Measurements from ENCODE around the gene EEF2K.

Gene EEF2K

GRCh38 chr16:22278441-22279230, 72.6 kb downstream of the EEF2K start:
- Mint-ChIP-seq H3K4me3 (no peak overlapping the region), H3K27ac (ENCODE audit: low read depth) (no peak overlapping the region), H3K4me1 (no peaks in the 10 kb centered on the region), H3K27me3 (no peaks in the 10 kb centered on the region), H3K36me3 (ENCODE audit: insufficient read depth) (peaks cover 17% of the 10 kb centered on the region), H3K9me3 (no peaks in the 10 kb centered on the region)
- ATAC-seq (replicated peaks; ENCODE audit: extremely low read depth, poor library complexity, severe bottlenecking) = no peak
- DNase-seq (ENCODE audit: low spot score in 2 of 2) = no peak

- H3K27ac Mint-ChIP-seq (ENCODE audit: low read depth) = no peak overlapping the region
- H3K4me3 Mint-ChIP-seq = no peak overlapping the region
- no peaks in the 10 kb centered on the region for H3K4me1 Mint-ChIP-seq
- no peaks in the 10 kb centered on the region for H3K27me3 Mint-ChIP-seq
- no peak for ATAC-seq (replicated peaks; ENCODE audit: extremely low read depth, poor library complexity, severe bottlenecking)
- no peak for DNase-seq (ENCODE audit: low spot score in 2 of 2)
- H3K36me3 Mint-ChIP-seq (ENCODE audit: insufficient read depth) = peaks cover 13% of the 10 kb centered on the region
- no peaks in the 10 kb centered on the region for H3K9me3 Mint-ChIP-seq
These were observed 76.3 kb downstream of the EEF2K start for GRCh38 chr16:22282254-22282892.

DNA sequence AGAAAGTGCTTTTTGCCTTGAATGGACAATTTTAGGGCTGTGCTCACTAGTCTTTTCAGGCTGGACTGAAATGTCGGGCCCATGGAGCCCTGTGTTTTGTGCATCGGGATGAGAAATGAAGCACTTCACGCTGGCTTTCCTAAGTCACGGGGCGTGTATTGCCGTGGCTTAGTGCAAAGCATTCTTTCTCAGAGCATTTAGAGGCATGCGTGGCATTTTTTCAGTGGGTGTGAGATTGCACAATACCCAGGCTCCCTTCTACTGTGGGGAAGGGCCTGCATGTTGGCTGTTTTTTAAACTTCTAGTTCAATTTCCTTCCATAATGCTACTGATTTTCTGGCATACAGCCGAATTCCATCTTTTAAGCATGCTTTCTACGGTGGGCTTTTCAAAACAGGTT, 78.6 kb downstream of the EEF2K start:
- ATAC-seq (replicated peaks; ENCODE audit: extremely low read depth, poor library complexity, severe bottlenecking) = no peak
- H3K4me1 Mint-ChIP-seq = no peaks in the 10 kb centered on the region
- no peaks in the 10 kb centered on the region for H3K27me3 Mint-ChIP-seq
- no peak overlapping the region for H3K27ac Mint-ChIP-seq (ENCODE audit: low read depth)
- peaks cover 9% of the 10 kb centered on the region for H3K36me3 Mint-ChIP-seq (ENCODE audit: insufficient read depth)
- no peak for DNase-seq (ENCODE audit: low spot score in 2 of 2)
- H3K9me3 Mint-ChIP-seq = no peaks in the 10 kb centered on the region
- no peak overlapping the region for H3K4me3 Mint-ChIP-seq

- ATAC-seq (replicated peaks; ENCODE audit: extremely low read depth, poor library complexity, severe bottlenecking) (no peak), DNase-seq (ENCODE audit: low spot score in 2 of 2) (no peak)
- Mint-ChIP-seq H3K4me1 (no peaks in the 10 kb centered on the region), H3K36me3 (ENCODE audit: insufficient read depth) (peaks cover 7% of the 10 kb centered on the region), H3K4me3 (no peak overlapping the region), H3K27ac (ENCODE audit: low read depth) (no peak overlapping the region), H3K27me3 (no peaks in the 10 kb centered on the region), H3K9me3 (no peaks in the 10 kb centered on the region)
These were observed 79.0 kb downstream of the EEF2K start for GRCh38 chr16:22285080-22285479.

DNA sequence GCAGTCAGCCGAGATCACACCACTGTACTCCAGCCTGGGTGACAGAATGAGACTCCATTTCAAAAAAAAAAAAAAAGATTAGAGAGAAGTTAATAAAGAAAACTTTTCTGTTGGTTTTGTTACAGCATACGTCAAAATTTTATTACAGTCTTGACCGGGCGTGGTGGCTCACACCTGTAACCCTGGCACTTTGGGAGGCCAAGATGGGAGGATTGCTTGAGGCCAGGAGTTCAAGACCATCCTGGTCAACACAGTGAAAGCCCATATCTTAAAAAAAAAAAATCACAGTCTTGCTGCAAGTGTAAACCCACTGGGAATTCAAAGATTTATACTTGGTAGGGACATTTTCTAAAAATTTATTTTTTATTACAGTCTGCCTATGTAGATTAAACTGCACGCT, 84.9 kb downstream of the EEF2K start:
- H3K4me3 Mint-ChIP-seq = no peak overlapping the region
- no peaks in the 10 kb centered on the region for H3K9me3 Mint-ChIP-seq
- H3K36me3 Mint-ChIP-seq (ENCODE audit: insufficient read depth) = peaks cover 2% of the 10 kb centered on the region
- no peak for ATAC-seq (replicated peaks; ENCODE audit: extremely low read depth, poor library complexity, severe bottlenecking)
- no peak overlapping the region for H3K27ac Mint-ChIP-seq (ENCODE audit: low read depth)
- H3K4me1 Mint-ChIP-seq = peaks cover 1% of the 10 kb centered on the region
- DNase-seq (ENCODE audit: low spot score in 2 of 2) = no peak
- no peaks in the 10 kb centered on the region for H3K27me3 Mint-ChIP-seq

DNA sequence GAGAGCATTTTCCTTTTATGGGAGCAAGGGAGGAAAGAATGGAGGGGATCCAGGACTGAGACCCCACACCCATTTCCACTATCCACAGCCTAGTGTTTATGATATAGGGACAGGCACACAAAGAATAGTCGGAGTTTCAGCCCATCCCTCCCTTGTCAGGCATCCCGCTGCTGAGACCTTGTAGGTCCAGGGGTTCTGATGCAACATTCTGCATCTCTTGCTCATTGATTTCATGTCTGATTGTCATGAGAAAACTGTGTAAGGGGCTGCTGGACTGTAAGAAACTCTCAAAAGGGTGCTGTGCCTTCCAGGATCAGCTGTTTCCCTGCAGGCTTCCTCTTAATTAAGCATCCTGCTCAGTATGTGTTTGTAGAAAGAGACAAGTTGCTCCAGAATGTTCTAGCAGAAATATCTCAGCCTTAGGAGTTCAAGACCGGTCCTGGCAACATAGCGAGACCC, 85.8 kb downstream of the EEF2K start:
- H3K4me1 Mint-ChIP-seq = peaks cover 10% of the 10 kb centered on the region
- H3K4me3 Mint-ChIP-seq = no peak overlapping the region
- H3K27me3 Mint-ChIP-seq = no peaks in the 10 kb centered on the region
- no peaks in the 10 kb centered on the region for H3K9me3 Mint-ChIP-seq
- peaks cover 10% of the 10 kb centered on the region for H3K36me3 Mint-ChIP-seq (ENCODE audit: insufficient read depth)
- DNase-seq (ENCODE audit: low spot score in 2 of 2) (no peak), ATAC-seq (replicated peaks; ENCODE audit: extremely low read depth, poor library complexity, severe bottlenecking) (no peak)
- H3K27ac Mint-ChIP-seq (ENCODE audit: low read depth) = no peak overlapping the region

DNA sequence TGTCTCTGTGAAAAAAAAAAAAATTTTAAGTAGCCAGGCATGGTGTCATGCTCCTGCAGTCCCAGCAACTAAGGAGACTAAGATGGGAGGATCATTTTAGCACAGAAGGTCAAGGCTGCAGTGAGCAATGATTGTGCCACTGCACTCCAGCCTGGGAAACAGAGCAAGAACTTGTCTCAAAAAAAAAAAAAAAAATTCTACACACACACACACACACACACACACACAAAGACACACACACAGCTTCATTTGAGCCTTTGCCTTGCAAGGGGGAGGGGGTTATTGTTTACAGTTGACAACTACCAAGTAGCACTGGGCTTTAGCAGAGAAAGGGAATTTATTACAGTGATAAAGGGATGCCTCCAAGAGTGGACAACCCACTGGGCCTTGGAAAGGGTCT, 86.2 kb downstream of the EEF2K start:
- Mint-ChIP-seq H3K4me1 (peaks cover 14% of the 10 kb centered on the region), H3K27me3 (no peaks in the 10 kb centered on the region), H3K36me3 (ENCODE audit: insufficient read depth) (peaks cover 15% of the 10 kb centered on the region)

GRCh38 chr16:22293137-22294106, 87.3 kb downstream of the EEF2K start:
- ATAC-seq (replicated peaks; ENCODE audit: extremely low read depth, poor library complexity, severe bottlenecking) = no peak
- H3K36me3 Mint-ChIP-seq (ENCODE audit: insufficient read depth) = peaks cover 26% of the 10 kb centered on the region
- H3K27me3 Mint-ChIP-seq = no peaks in the 10 kb centered on the region
- H3K4me3 Mint-ChIP-seq = no peak overlapping the region
- H3K4me1 Mint-ChIP-seq = peaks cover 22% of the 10 kb centered on the region
- no peak for DNase-seq (ENCODE audit: low spot score in 2 of 2)
- H3K27ac Mint-ChIP-seq (ENCODE audit: low read depth) = no peak overlapping the region
- no peaks in the 10 kb centered on the region for H3K9me3 Mint-ChIP-seq

More for the DNA sequence above, 86.2 kb downstream of the EEF2K start:
- Mint-ChIP-seq H3K9me3 (no peaks in the 10 kb centered on the region), H3K4me3 (no peak overlapping the region), H3K27ac (ENCODE audit: low read depth) (no peak overlapping the region)
- DNase-seq (ENCODE audit: low spot score in 2 of 2) = no peak
- no peak for ATAC-seq (replicated peaks; ENCODE audit: extremely low read depth, poor library complexity, severe bottlenecking)

GRCh38 chr16:22296225-22297113, 90.4 kb downstream of the EEF2K start:
- Mint-ChIP-seq H3K36me3 (ENCODE audit: insufficient read depth) (peaks cover 41% of the 10 kb centered on the region), H3K27ac (ENCODE audit: low read depth) (peak overlapping the region; percentile 99), H3K9me3 (no peaks in the 10 kb centered on the region), H3K4me1 (peaks cover 45% of the 10 kb centered on the region), H3K27me3 (no peaks in the 10 kb centered on the region), H3K4me3 (peak overlapping the region; percentile 87)
- ATAC-seq (replicated peaks; ENCODE audit: extremely low read depth, poor library complexity, severe bottlenecking) (no peak), DNase-seq (ENCODE audit: low spot score in 2 of 2) (no peak)

GRCh38 chr16:22297114-22297870, 91.2 kb downstream of the EEF2K start, which contains the start of gene POLR3E:
TSS of gene POLR3E (plus strand) at chr16:22297409. CDS start at chr16:22302969, 5,560 bp downstream.
- ATAC-seq (replicated peaks; ENCODE audit: extremely low read depth, poor library complexity, severe bottlenecking) (peak; percentile 77), DNase-seq (ENCODE audit: low spot score in 2 of 2) (peak; percentile 100)
- Mint-ChIP-seq H3K4me1 (peaks cover 50% of the 10 kb centered on the region), H3K27ac (ENCODE audit: low read depth) (peak within 1 kb of the TSS; percentile 99), H3K9me3 (no peaks in the 10 kb centered on the region), H3K4me3 (peak within 1 kb of the TSS; percentile 87), H3K36me3 (ENCODE audit: insufficient read depth) (peaks cover 46% of the 10 kb centered on the region), H3K27me3 (no peaks in the 10 kb centered on the region)
